Erythroblast (primary cell): ENCODE data around the gene FSHR.

Source experiments
- GATA1 ChIP-seq: IDR thresholded peaks from 2 replicates; pipeline ENCODE4 v1.6.1; 2011; ENCODE audit warnings: low read depth, mild to moderate bottlenecking, control low read depth, low read length, moderate library complexity
- POLR2A ChIP-seq: IDR thresholded peaks from 2 replicates; pipeline ENCODE4 v1.6.1; 2011; ENCODE audit warnings: mild to moderate bottlenecking, low read length

DNA sequence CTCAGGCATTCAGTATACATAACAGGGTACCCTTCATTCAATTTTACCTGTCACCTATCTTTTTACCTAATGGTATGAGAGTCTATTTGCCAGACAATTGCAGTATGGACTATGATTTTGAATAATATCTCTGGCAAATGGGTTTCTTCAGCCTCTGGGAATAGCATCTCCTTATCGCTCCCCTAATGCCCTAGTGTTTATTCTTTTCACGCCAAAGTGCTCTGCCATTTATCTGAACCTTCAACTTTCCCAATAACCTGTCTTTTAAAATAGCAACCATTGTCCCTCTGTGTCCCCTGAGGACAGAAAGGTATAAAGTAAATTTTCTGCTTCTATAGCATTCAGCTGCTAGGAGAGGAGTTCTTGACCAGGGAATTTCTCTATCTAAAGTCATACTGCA lies 45.0 kb upstream of the FSHR start:
- TF ChIP-seq POLR2A (no peak), GATA1 (no peak)
